Measurements from ENCODE around the gene POLR1B. TPM values are rescaled to one million over a fixed set of nuclear protein-coding genes. Genes with fewer than 3 reads are reported as not detected.
"Not testable (repeated sequence)": the region's sequence is repeated elsewhere in the genome, so short reads cannot be mapped to it uniquely, and the experiment has no call there.

Gene POLR1B
- total RNA-seq, 4 donors from 2014 or later, result 13.0 to 18.1 (median 13.3) TPM

GRCh38 chr2:112528541-112528940 lies 13.7 kb upstream of the POLR1B start:
- DNase-seq (no peak), ATAC-seq (no peak)
- no peaks in the 10 kb centered on the region for H3K27me3 ChIP-seq
- H3K4me1 ChIP-seq, result no peaks in the 10 kb centered on the region
- H3K9me3 ChIP-seq, result no peaks in the 10 kb centered on the region
- no peak overlapping the region for H3K4me3 ChIP-seq
- H3K36me3 ChIP-seq, result peaks cover 0 to 40% of the 10 kb centered on the region in 2 donors
- TF ChIP-seq POLR2A (IDR thresholded peaks at IDR 0.05) (no peak), CTCF (IDR thresholded peaks at IDR 0.05 in 4 of 5, conservative IDR thresholded peaks at IDR 0.05 in 1 of 5) (no peak)
- H3K27ac ChIP-seq, result no peak overlapping the region
- intact Hi-C loops (cut with DNase I; ENCODE audit: low total_unique reads), result no loop called here
- in situ Hi-C loops (cut with MboI; ENCODE audit: low sequenced_read_pairs in 4 of 4), result no loop called here

GRCh38 chr2:112529757-112530156 lies 12.5 kb upstream of the POLR1B start:
- TF ChIP-seq POLR2A (IDR thresholded peaks at IDR 0.05) (no peak), CTCF (IDR thresholded peaks at IDR 0.05 in 4 of 5, conservative IDR thresholded peaks at IDR 0.05 in 1 of 5) (no peak)
- no peak overlapping the region for H3K27ac ChIP-seq
- no peaks in the 10 kb centered on the region for H3K4me1 ChIP-seq
- intact Hi-C loops (cut with DNase I; ENCODE audit: low total_unique reads), result no loop called here
- in situ Hi-C loops (cut with MboI; ENCODE audit: low sequenced_read_pairs in 4 of 4), result no loop called here
- DNase-seq (no peak), ATAC-seq (no peak)
- peaks cover 0 to 40% of the 10 kb centered on the region in 2 donors for H3K36me3 ChIP-seq
- no peaks in the 10 kb centered on the region for H3K9me3 ChIP-seq
- no peaks in the 10 kb centered on the region for H3K27me3 ChIP-seq
- H3K4me3 ChIP-seq, result no peak overlapping the region

GRCh38 chr2:112530728-112531127 lies 11.5 kb upstream of the POLR1B start:
- no peak overlapping the region for H3K27ac ChIP-seq
- H3K4me3 ChIP-seq, result no peak overlapping the region
- in situ Hi-C loops (cut with MboI; ENCODE audit: low sequenced_read_pairs in 4 of 4) (no loop called here), intact Hi-C loops (cut with DNase I; ENCODE audit: low total_unique reads) (no loop called here)
- no peaks in the 10 kb centered on the region for H3K27me3 ChIP-seq
- TF ChIP-seq CTCF (IDR thresholded peaks at IDR 0.05 in 4 of 5, conservative IDR thresholded peaks at IDR 0.05 in 1 of 5) (no peak), POLR2A (IDR thresholded peaks at IDR 0.05) (no peak)
- ATAC-seq (no peak), DNase-seq (no peak)
- H3K36me3 ChIP-seq, result peaks cover 0 to 40% of the 10 kb centered on the region in 2 donors
- H3K4me1 ChIP-seq, result no peaks in the 10 kb centered on the region
- H3K9me3 ChIP-seq, result no peaks in the 10 kb centered on the region

- peaks cover 0 to 22% of the 10 kb centered on the region in 2 donors for H3K36me3 ChIP-seq
- no peaks in the 10 kb centered on the region for H3K4me1 ChIP-seq
- ATAC-seq (no peak), DNase-seq (no peak)
- H3K27me3 ChIP-seq, result no peaks in the 10 kb centered on the region
- H3K27ac ChIP-seq, result no peak overlapping the region
- in situ Hi-C loops (cut with MboI; ENCODE audit: low sequenced_read_pairs in 4 of 4) (no loop called here), intact Hi-C loops (cut with DNase I; ENCODE audit: low total_unique reads) (no loop called here)
- no peak overlapping the region for H3K4me3 ChIP-seq
- H3K9me3 ChIP-seq, result no peaks in the 10 kb centered on the region
- TF ChIP-seq POLR2A (IDR thresholded peaks at IDR 0.05), result no peak
- no peak for TF ChIP-seq CTCF (IDR thresholded peaks at IDR 0.05 in 4 of 5, conservative IDR thresholded peaks at IDR 0.05 in 1 of 5)
Observed at GRCh38 chr2:112534826-112535225, 7.4 kb upstream of the POLR1B start.

GRCh38 chr2:112536665-112537064 lies 5.6 kb upstream of the POLR1B start:
- H3K9me3 ChIP-seq; intact Hi-C loops (cut with DNase I; ENCODE audit: low total_unique reads); H3K27me3 ChIP-seq; H3K27ac ChIP-seq; DNase-seq; ATAC-seq; in situ Hi-C loops (cut with MboI; ENCODE audit: low sequenced_read_pairs in 4 of 4); H3K36me3 ChIP-seq; H3K4me1 ChIP-seq; H3K4me3 ChIP-seq: not testable (repeated sequence)

Data from gastrocnemius medialis (tissue), 4 donors.